Measurements from ENCODE around the gene ABCA1.

GRCh38 chr9:104882566-104882965 lies 45.4 kb downstream of the ABCA1 start:
- TF ChIP-seq CTCF (IDR thresholded peaks at IDR 0.05; ENCODE audit: low read depth, low read length) = no peak
- no peak for TF ChIP-seq POLR2A (IDR thresholded peaks at IDR 0.05; ENCODE audit: extremely low read depth, insufficient read length)
- TF ChIP-seq MAX (IDR thresholded peaks at IDR 0.05; ENCODE audit: low read depth, low read length) = no peak

All from NB4 (cell line).